Measurements from ENCODE around the gene SAMD14.

The SAMD14 gene

DNA sequence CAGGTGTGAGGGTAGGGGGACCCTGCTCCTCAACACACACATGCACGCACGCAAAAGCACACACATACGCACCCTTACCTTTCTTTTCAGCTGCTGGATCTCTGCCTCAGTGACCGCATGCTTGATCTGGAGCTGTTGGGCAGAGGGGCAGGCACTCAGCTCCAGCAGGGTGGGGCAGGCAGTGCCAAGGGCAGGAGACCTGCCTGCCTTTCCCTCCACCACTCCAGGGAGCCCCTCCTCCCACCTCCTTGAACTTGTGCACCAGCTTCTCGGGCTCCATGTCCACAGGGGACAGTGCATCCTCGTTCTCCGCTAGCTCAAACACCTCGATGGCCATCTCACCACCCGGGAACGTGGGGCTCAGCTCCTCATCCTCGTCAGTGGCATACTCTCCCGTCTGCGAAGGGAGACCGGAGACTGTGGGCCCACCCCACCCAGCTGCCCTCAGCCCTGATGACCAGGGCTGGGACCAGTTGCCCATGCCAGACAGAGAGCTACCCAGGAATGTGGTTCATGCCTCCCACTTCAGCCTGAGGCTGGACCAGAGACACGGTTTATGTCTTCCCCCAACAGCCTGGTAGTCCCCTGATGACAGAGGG lies 9.3 kb upstream of the SAMD14 start:
- no peak overlapping the region for H3K4me3 ChIP-seq (ENCODE audit: control insufficient read depth, low read depth, low read length)
- DNase-seq (ENCODE audit: low read depth) = no peak
- TF ChIP-seq, protein P1, sequence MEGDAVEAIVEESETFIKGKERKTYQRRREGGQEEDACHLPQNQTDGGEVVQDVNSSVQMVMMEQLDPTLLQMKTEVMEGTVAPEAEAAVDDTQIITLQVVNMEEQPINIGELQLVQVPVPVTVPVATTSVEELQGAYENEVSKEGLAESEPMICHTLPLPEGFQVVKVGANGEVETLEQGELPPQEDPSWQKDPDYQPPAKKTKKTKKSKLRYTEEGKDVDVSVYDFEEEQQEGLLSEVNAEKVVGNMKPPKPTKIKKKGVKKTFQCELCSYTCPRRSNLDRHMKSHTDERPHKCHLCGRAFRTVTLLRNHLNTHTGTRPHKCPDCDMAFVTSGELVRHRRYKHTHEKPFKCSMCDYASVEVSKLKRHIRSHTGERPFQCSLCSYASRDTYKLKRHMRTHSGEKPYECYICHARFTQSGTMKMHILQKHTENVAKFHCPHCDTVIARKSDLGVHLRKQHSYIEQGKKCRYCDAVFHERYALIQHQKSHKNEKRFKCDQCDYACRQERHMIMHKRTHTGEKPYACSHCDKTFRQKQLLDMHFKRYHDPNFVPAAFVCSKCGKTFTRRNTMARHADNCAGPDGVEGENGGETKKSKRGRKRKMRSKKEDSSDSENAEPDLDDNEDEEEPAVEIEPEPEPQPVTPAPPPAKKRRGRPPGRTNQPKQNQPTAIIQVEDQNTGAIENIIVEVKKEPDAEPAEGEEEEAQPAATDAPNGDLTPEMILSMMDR (IDR thresholded peaks at IDR 0.05; ENCODE audit: control insufficient read depth, insufficient read depth, low read depth, low read length, missing control alignments) = no peak

DNA sequence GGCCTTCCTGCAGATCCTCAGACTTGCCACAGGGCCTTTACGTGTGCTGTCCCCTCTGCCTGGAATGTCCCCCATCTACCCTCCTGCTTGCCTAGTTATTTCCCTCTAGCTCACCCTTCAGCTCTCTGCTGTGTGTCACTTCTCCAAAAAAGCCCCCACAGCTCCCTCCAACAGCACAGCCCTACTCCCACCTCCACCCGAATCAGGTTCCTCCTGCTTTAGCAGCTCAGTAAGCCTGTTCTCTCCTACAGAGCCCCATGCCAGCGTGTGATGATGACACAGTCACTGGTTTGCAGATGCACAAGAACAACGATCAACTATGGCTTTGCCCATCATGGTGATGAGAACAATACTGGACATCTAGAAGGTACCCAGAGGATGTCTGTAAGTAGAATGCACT lies 7.1 kb upstream of the SAMD14 start:
- no peak for DNase-seq (ENCODE audit: low read depth)
- TF ChIP-seq, protein P1 (IDR thresholded peaks at IDR 0.05; ENCODE audit: control insufficient read depth, insufficient read depth, low read depth, low read length, missing control alignments) = no peak
- no peak overlapping the region for H3K4me3 ChIP-seq (ENCODE audit: control insufficient read depth, low read depth, low read length)

DNA sequence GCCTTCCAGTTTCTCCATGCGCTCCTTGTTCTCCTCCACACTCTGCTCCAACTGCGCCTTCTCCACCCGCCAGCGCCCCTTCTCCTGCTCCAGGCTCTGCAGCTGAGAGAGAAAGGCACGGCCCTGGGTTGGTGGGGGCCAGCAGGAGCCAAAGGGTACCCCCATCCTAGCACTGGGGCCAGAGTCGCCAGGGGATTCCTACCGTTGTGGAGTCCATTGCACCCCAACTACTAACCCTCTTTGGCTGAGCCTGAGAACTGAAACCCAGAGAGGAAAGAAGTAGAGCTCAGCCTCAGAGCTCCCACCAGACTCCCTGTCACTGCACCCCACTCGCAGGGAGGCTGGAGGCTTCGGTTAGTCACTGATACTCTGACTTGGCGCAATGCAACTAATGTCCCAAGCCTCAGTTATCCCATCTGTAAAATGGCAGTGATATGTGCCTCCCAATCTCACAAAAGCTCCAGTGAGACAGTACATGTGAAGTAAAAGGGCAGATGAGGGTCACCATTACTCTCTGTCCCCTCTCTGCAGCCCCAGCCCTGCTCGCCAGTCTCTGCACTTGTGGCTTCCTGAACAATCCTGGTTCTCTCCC lies 6.2 kb upstream of the SAMD14 start:
- no peak for DNase-seq (ENCODE audit: low read depth)
- TF ChIP-seq, protein P1 (IDR thresholded peaks at IDR 0.05; ENCODE audit: control insufficient read depth, insufficient read depth, low read depth, low read length, missing control alignments) = no peak
- H3K4me3 ChIP-seq (ENCODE audit: control insufficient read depth, low read depth, low read length) = no peak overlapping the region

DNA sequence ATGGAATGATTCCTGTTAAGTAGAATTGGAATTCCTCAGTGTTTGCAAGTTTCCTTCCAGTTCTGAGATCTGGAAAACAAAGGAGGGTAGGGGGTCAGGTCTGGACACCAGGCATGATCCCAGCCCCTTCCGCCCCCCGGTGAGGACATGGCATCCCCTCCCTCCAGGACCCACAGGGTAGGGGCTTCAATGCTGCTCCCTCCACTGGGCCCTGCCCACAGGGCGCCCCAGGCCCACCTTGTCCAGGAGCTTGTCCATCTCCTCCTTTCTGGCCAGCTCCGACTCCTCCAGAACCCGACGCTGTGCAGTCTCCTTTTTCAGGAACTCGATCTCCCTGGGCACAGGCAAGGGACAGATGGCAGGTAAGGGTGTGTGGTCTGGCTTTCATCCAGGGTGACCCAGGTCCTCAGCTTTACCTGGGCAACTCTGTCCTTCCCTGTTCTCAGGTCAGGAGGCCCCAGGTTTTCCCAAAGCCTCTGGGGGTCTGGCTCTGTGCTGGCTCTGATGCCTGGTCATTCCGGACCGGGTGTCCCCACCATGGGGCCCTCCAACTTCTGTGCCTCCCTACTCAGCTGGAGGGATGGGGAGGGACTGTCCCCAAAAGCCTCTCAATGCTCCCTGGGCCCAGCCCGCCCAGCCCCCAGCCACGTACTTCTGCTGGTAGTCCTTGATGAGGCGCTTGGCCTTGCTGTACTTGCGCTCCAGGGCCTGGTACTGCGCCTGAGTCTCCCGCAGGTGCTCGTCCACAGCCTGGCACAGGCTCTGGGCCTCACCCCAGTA lies 5.5 kb upstream of the SAMD14 start:
- TF ChIP-seq, protein P1 (IDR thresholded peaks at IDR 0.05; ENCODE audit: control insufficient read depth, insufficient read depth, low read depth, low read length, missing control alignments) = no peak
- H3K4me3 ChIP-seq (ENCODE audit: control insufficient read depth, low read depth, low read length) = no peak overlapping the region
- DNase-seq (ENCODE audit: low read depth) = no peak

- TF ChIP-seq, protein P1 (IDR thresholded peaks at IDR 0.05; ENCODE audit: control insufficient read depth, insufficient read depth, low read depth, low read length, missing control alignments) = peak; percentile 22
- DNase-seq (ENCODE audit: low read depth) = no peak
Observed at GRCh38 chr17:50134206-50135110, 4.5 kb upstream of the SAMD14 start.

GRCh38 chr17:50133769-50134099 lies 3.8 kb upstream of the SAMD14 start:
- no peak for DNase-seq (ENCODE audit: low read depth)
- H3K4me3 ChIP-seq (ENCODE audit: control insufficient read depth, low read depth, low read length) = no peak overlapping the region
- TF ChIP-seq, protein P1 (IDR thresholded peaks at IDR 0.05; ENCODE audit: control insufficient read depth, insufficient read depth, low read depth, low read length, missing control alignments) = no peak

More at GRCh38 chr17:50134206-50135110, 4.5 kb upstream of the SAMD14 start:
- H3K4me3 ChIP-seq (ENCODE audit: control insufficient read depth, low read depth, low read length) = no peak overlapping the region
